ENCODE data around the gene TNFSF9. TPM values are rescaled to one million over a fixed set of nuclear protein-coding genes. Genes with fewer than 3 reads are reported as not detected.
"Not testable (repeated sequence)": the region's sequence is repeated elsewhere in the genome, so short reads cannot be mapped to it uniquely, and the experiment has no call there.

Gene TNFSF9
- total RNA-seq, 1 donor from 2014 or later = 0.39 TPM

GRCh38 chr19:6508028-6508771 is 22.6 kb upstream of the TNFSF9 start:
- not testable (repeated sequence) for DNase-seq (ENCODE audit: low read depth in 2 of 2)

- DNase-seq (ENCODE audit: low read depth in 2 of 2) = no peak
Measured at GRCh38 chr19:6509118-6509971, 21.5 kb upstream of the TNFSF9 start.

GRCh38 chr19:6510618-6511017 is 20.2 kb upstream of the TNFSF9 start:
- DNase-seq (ENCODE audit: low read depth in 2 of 2) = no peak

GRCh38 chr19:6514089-6514488 is 16.7 kb upstream of the TNFSF9 start:
- no peak for DNase-seq (ENCODE audit: low read depth in 2 of 2)

GRCh38 chr19:6514926-6515544 is 15.8 kb upstream of the TNFSF9 start:
- DNase-seq (ENCODE audit: low read depth in 2 of 2) = no peak

- peak; percentile 89 to 98 for DNase-seq (ENCODE audit: low read depth in 2 of 2)
Measured at GRCh38 chr19:6516018-6516658, 14.7 kb upstream of the TNFSF9 start.

GRCh38 chr19:6516659-6517291 is 14.1 kb upstream of the TNFSF9 start:
- peak; percentile 40 to 83 for DNase-seq (ENCODE audit: low read depth in 2 of 2)

GRCh38 chr19:6518145-6518911 is 12.5 kb upstream of the TNFSF9 start:
- no peak for DNase-seq (ENCODE audit: low read depth in 2 of 2)

GRCh38 chr19:6519289-6519688 is 11.5 kb upstream of the TNFSF9 start:
- peak in 1 of 2 donors; percentile 30 for DNase-seq (ENCODE audit: low read depth in 2 of 2)

- no peak for DNase-seq (ENCODE audit: low read depth in 2 of 2)
Measured at GRCh38 chr19:6521718-6522646, 8.8 kb upstream of the TNFSF9 start.

- DNase-seq (ENCODE audit: low read depth in 2 of 2) = no peak
Measured at GRCh38 chr19:6522712-6523111, 8.1 kb upstream of the TNFSF9 start.

GRCh38 chr19:6524311-6524710 is 6.5 kb upstream of the TNFSF9 start:
- peak; percentile 47 to 74 for DNase-seq (ENCODE audit: low read depth in 2 of 2)

- DNase-seq (ENCODE audit: low read depth in 2 of 2) = no peak
Measured at GRCh38 chr19:6527893-6528543, 2.8 kb upstream of the TNFSF9 start.

GRCh38 chr19:6528544-6529121 is 2.2 kb upstream of the TNFSF9 start:
- DNase-seq (ENCODE audit: low read depth in 2 of 2) = peak in 1 of 2 donors; percentile 20

- DNase-seq (ENCODE audit: low read depth in 2 of 2) = no peak
Measured at GRCh38 chr19:6529351-6529750, 1.5 kb upstream of the TNFSF9 start.

GRCh38 chr19:6529937-6530385 is 865 bp upstream of the TNFSF9 start:
- DNase-seq (ENCODE audit: low read depth in 2 of 2) = no peak

GRCh38 chr19:6531163-6531955 is 533 bp downstream of the TNFSF9 start:
- DNase-seq (ENCODE audit: low read depth in 2 of 2) = no peak

GRCh38 chr19:6531956-6532243 is 1.1 kb downstream of the TNFSF9 start:
- DNase-seq (ENCODE audit: low read depth in 2 of 2) = no peak

Measured in dermis microvascular lymphatic vessel endothelial cell (primary cell).